ENCODE data around the gene RAB30.

GRCh38 chr11:82924522-82925224 lies 147.0 kb downstream of the RAB30 start:
- no peak for TF ChIP-seq CTCF (IDR thresholded peaks at IDR 0.05)
- no peak for TF ChIP-seq EZH2 (IDR thresholded peaks at IDR 0.05)
- TF ChIP-seq EZH2phosphoT487 (IDR thresholded peaks at IDR 0.05) = no peak

All from neural progenitor cell (in vitro differentiated cells).